Measurements from ENCODE around the gene DROSHA.

- TF ChIP-seq, protein P1, sequence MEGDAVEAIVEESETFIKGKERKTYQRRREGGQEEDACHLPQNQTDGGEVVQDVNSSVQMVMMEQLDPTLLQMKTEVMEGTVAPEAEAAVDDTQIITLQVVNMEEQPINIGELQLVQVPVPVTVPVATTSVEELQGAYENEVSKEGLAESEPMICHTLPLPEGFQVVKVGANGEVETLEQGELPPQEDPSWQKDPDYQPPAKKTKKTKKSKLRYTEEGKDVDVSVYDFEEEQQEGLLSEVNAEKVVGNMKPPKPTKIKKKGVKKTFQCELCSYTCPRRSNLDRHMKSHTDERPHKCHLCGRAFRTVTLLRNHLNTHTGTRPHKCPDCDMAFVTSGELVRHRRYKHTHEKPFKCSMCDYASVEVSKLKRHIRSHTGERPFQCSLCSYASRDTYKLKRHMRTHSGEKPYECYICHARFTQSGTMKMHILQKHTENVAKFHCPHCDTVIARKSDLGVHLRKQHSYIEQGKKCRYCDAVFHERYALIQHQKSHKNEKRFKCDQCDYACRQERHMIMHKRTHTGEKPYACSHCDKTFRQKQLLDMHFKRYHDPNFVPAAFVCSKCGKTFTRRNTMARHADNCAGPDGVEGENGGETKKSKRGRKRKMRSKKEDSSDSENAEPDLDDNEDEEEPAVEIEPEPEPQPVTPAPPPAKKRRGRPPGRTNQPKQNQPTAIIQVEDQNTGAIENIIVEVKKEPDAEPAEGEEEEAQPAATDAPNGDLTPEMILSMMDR (IDR thresholded peaks at IDR 0.05): no peak
- no peak for TF ChIP-seq POLR2A (IDR thresholded peaks at IDR 0.05)
- no peak for TF ChIP-seq POLR2AphosphoS5 (IDR thresholded peaks at IDR 0.05)
Measured at GRCh38 chr5:31511305-31511704, 20.6 kb downstream of the DROSHA start.

Data from stomach (tissue), 4 donors.